ENCODE measurements around the gene MCM9.
A peak's percentile ranks its signal among the peaks of the same experiment; 100 is the strongest.

The MCM9 gene

GRCh38 chr6:118931436-118931835 lies 3.5 kb downstream of the MCM9 start:
- DNase-seq: no peak

- no peak for DNase-seq
Measured at GRCh38 chr6:118930680-118931079, 4.3 kb downstream of the MCM9 start.

- DNase-seq: no peak
Measured at GRCh38 chr6:118923035-118923434, 11.9 kb downstream of the MCM9 start.

GRCh38 chr6:118921084-118921483 lies 13.9 kb downstream of the MCM9 start:
- no peak for DNase-seq

GRCh38 chr6:118918329-118918725 lies 16.6 kb downstream of the MCM9 start:
- no peak for DNase-seq

- no peak for DNase-seq
Measured at GRCh38 chr6:118917546-118918328, 17.2 kb downstream of the MCM9 start.

GRCh38 chr6:118914598-118914997 lies 20.4 kb downstream of the MCM9 start:
- no peak for DNase-seq

- no peak for DNase-seq
Measured at GRCh38 chr6:118913161-118913560, 21.8 kb downstream of the MCM9 start.

- DNase-seq: no peak
Measured at GRCh38 chr6:118912646-118913045, 22.3 kb downstream of the MCM9 start.

GRCh38 chr6:118908441-118908840 lies 26.5 kb downstream of the MCM9 start:
- no peak for DNase-seq

GRCh38 chr6:118905851-118906250 lies 29.1 kb downstream of the MCM9 start:
- no peak for DNase-seq

- DNase-seq: no peak
Measured at GRCh38 chr6:118905084-118905483, 29.9 kb downstream of the MCM9 start.

- no peak for DNase-seq
Measured at GRCh38 chr6:118903691-118904090, 31.3 kb downstream of the MCM9 start.

- DNase-seq: no peak
Measured at GRCh38 chr6:118903138-118903537, 31.8 kb downstream of the MCM9 start.

GRCh38 chr6:118902726-118903125 lies 32.2 kb downstream of the MCM9 start:
- DNase-seq: no peak

- no peak for DNase-seq
Measured at GRCh38 chr6:118899948-118900347, 35.0 kb downstream of the MCM9 start.

GRCh38 chr6:118897386-118897785 lies 37.6 kb downstream of the MCM9 start:
- no peak for DNase-seq

GRCh38 chr6:118896339-118897136 lies 38.4 kb downstream of the MCM9 start:
- DNase-seq: no peak

GRCh38 chr6:118895859-118896258 lies 39.1 kb downstream of the MCM9 start:
- no peak for DNase-seq

- no peak for DNase-seq
Measured at GRCh38 chr6:118895261-118895560, 39.7 kb downstream of the MCM9 start.

GRCh38 chr6:118894425-118895260 lies 40.3 kb downstream of the MCM9 start:
- peak; percentile 78 for DNase-seq

- DNase-seq: peak; percentile 98
Measured at GRCh38 chr6:118893807-118894424, 41.0 kb downstream of the MCM9 start, which contains the start of gene ASF1A. Gene ASF1A, plus strand, starts transcription at chr6:118894152. Its CDS starts 262 bp downstream, at chr6:118894414.
